HuH-7 (cell line): Measurements from ENCODE around the gene CCDC87.
"Not testable (repeated sequence)": the region's sequence is repeated elsewhere in the genome, so short reads cannot be mapped to it uniquely, and the experiment has no call there.

Experiments used
- DNase-seq: peaks from one replicate; pipeline ENCODE4 v3.0.0; 2011; ENCODE audit warnings: low spot score

Gene CCDC87

DNA sequence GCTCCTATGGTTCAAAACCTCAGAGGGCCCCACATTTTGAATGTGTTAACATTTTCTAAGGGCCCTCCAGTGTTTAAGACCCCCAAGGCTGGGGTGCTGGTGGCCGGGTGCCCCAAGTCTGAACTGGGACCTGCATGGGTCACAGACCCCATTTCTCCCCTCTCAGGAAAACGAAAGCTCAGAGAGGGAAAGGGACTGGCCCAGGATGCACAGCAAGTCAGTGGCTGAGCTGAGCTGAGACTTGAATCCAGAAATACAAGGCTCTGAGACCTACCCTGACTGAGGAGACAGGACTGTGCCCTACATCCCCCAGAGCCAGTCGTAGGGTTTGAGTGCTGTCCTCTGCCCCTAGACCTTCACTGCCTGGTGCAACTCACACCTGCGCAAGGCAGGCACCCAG is 42.0 kb downstream of the CCDC87 start:
- no peak for DNase-seq

GRCh38 chr11:66549696-66550095 is 43.2 kb downstream of the CCDC87 start:
- DNase-seq, result no peak

- peak; percentile 67 for DNase-seq
Measured at GRCh38 chr11:66548774-66549630, 43.9 kb downstream of the CCDC87 start.

DNA sequence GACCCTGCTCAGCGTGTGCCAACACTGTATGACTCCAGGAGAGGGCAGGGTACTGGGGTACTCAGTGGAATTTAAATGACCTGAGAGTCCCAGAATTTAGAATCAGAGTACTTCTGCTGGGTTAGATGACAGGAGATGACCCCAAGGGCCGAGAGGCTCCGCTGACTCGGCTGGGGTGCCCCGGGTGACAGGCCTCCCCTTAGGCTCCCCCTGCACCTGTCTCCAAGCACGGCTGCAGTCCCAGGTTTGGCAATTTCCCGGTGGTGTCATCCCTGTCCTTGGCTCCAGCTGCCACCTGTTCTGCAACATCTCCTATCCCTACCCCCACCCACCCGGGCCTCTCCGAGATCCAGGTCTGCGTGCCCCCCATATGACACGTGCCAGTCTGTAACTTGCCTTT is 44.8 kb downstream of the CCDC87 start:
- peak; percentile 76 for DNase-seq

DNA sequence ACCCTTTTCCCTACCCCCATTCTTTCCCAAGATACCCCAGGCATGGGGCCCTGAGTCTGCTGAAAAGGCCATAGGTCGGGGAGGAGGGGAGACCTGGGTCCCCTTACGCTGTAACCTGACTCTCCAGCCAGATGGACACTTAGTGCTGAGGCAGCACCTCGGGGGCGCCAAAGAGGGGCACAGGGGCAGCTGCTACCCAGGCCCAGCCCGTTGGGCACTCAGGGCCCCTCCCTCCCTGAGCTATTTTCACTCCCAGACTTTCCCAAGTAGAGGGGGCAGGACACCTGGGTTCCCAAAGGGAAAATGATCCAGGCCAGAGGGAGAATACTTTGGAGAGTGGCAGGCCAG is 45.2 kb downstream of the CCDC87 start:
- DNase-seq, result peak; percentile 93

DNA sequence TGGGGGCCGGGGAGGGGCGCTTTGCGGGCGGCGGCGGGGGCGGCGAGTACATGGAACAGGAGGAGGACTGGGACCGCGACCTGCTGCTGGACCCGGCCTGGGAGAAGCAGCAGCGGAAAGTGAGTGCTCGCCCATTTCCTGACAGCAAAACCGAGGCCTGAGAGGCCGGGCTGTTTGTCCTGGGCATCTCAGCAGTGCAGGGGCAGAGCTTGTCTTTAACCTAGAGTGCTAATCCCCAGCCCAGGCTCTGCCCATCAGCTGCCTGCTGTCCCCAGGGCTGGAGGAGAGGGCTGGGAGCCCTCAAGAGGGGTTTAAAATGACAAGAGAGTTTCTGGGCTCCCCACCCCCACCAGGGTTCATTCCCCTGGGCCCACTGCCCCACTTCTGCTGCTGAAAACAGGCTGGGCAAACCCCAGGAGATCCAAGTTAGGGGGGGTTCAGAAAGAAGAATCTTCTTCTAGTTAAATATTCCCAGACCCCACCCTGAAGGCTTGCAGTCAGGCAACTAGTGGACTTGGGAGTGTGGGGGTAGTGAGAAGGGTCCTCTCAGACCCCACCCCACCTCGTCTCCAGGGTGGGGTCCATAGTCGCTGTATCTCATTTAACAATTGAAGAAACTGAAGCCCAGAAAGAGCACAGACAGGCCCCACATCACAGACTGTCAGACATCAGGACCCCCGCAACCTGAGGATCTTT is 45.7 kb downstream of the CCDC87 start:
- DNase-seq, result peak; percentile 93

DNA sequence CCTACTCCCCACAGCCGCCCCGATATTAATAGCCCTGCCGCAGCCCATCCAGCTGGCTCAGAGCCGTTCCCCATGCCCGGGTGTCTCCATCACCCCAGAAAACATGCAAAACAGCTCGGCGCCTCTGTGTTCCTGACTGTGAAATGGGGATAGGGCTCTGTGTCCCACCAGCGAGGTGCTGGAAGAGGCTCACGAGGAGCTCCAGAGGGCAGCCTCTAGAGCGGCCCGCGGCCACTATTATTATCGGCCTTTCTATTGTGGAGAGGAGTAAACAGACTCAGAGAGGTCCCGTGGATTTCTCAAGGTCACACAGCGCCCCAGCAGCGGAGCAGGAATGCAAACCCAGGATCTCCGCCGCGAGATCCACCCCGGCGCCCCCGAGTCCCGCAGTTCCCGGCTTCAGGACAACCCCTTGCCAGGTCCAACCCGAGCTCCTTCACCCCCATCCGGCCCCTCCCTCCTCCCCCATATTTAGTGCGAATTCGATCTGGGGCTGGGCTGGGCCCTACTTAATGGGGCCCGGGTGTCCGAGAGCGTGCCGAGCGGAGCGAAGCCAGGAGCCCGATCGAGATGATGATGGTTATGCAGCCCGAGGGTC is 46.4 kb downstream of the CCDC87 start, which contains the start of gene ACTN3:
ACTN3 (plus strand) TSS at position 536 of the 598 bp plus-strand sequence; CDS start at position 571, 35 bp downstream.
- DNase-seq, result peak; percentile 95

DNA sequence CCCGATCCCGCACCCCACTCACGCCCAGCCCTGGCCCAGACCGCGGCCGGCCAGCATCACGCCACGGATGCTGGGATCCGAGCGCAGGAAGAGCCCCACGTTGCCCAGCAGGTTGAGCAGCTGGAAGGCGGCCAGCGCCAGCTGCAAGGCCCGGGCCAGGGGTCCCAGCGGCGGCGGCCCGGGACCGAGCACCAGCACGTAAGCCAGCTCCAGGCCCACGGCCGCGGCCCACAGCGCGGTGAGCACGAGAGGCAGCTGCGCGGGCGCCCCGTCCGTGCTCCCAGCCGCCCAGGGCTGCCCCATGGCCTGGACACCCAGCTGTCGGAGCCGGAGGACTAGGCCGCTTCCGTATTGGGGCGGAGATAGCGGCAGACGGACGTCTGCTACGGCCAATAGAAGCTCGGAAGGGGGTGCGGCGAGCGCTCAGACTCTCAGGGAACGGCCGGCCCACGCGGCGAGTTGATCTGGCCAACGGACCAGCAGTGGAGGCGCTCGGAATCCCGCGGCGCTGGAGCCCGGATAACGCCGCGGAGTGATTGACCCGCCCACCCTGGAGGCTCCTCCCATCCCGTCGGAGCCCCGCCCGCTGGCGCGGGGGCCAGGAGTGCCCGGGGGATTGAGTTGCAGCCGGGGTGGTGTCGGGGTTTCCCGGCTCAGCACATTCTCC is 47.0 kb downstream of the CCDC87 start, which contains the start of gene ZDHHC24:
ZDHHC24 (minus strand) TSS at position 348 of the 667 bp plus-strand sequence; CDS start at position 303, 45 bp downstream.
- peak; percentile 100 for DNase-seq

GRCh38 chr11:66544952-66545351 is 47.9 kb downstream of the CCDC87 start:
- DNase-seq, result not testable (repeated sequence)

DNA sequence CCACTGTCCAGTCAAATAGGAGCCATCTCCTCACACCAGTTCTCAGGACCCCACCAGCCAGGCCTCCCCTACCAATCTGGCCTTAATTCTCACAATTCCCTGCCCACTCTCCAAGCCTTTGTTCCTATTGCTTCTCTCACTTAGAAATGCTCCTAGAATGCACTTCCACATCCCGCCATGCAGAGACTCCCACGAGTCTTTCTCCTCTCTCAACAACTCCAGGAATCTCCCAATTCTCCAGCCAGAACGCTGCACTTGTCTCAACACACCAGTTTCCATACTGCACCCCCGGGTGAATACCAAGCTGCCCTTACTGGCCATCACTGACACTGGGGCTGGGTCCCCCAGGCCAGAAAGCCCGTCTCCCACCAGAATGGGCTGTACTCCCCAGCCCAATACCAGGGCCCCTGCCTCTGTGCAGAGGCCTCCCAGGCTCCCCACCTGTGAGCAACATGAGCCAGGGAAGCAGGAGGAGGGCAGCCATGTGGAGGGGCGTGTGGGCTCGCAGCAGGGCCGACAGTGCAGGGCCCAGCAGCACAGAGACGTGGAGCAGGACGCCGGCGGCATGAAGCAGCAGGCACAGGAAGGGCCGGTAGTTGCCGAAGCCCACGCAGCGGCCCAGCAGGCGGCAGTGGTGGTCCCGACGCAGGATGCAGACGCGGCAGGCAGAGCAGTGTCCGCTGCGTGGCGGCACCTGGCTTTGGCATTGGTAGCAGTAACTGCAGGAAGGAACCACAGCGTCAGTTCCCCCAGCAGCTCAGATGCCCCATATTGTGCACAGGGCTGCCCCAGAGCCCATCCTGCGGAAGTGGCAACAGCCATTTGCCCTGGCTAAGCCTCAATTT is 49.4 kb downstream of the CCDC87 start:
- DNase-seq, result no peak

DNA sequence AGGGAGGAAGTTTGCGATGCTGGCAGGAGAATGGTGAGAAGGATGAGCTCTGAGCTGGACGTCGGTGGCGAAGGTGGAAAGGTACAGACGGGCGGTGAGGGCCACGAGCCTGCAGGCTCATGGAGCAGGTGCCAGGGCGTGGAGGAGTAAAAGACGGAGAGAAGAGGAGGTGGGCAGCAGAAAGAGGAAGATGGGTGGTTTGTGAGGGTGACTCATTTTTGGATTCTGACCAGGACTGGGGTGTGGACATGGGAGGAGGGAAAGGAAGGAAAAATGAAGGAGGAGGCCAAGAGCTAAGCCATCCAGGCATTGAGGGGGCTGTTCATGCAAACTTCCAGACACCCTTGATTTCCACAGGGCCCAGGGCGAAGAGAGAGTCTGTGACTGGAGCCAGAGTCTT is 50.5 kb downstream of the CCDC87 start:
- no peak for DNase-seq

DNA sequence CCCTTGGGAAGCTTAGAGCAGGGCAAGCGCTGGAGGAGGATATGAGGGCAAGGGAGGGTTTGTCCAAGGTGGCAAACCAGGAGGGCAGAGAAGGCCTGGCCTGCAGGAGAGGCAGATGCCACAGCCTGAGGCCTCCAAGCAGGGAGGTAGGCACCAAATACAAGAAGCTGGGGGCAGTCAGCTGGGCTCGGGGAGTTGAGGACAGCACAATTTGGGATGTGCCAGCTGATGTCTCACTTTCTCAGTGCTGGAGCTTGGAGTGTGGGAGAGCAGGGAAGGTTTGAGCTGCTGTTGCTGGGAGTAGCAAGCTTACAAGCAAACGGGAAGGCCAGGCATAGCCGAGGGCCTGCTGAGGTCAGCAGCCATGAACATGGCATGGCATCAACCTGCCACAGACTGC is 51.0 kb downstream of the CCDC87 start:
- no peak for DNase-seq

GRCh38 chr11:66540598-66540997 is 52.3 kb downstream of the CCDC87 start:
- not testable (repeated sequence) for DNase-seq
